ENCODE measurements around the gene NEURL3. TPM values are rescaled to one million over a fixed set of nuclear protein-coding genes. Genes with fewer than 3 reads are reported as not detected.

The NEURL3 gene
- total and polyA plus RNA-seq, 2 of the 4 experiments (the other 2 are of a cell fraction) = not detected

DNA sequence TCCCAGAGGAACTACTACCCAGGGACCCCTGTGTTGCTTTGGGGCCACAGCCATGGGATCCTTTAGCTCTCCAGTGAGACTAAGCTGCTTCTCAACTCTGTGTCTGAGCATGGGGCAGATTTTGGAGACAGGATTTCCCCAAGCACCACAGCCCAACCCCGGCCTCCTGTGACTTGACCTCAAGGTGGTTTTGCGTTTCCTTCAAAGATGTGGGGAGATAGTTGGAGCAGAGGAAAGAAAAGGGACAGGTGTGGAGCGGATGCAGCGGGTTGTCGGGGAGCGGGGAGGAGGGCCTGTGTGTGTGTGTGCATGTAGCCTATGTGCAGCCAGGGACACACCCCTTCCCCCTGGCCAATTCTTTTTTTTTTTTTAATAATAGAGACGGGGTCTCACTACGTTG, 41.6 kb upstream of the NEURL3 start:
- no peak overlapping the region for H3K4me3 ChIP-seq (ENCODE audit: insufficient read depth, low read depth, low read length)
- H3K56ac ChIP-seq (ENCODE audit: extremely low read depth, insufficient read depth, low read length) = no peak overlapping the region
- no peaks in the 10 kb centered on the region for H3K27me3 ChIP-seq (ENCODE audit: control insufficient read depth, insufficient read depth, low read length)
- H2AK5ac ChIP-seq (ENCODE audit: low read depth, low read length) = no peak overlapping the region
- no peak for ATAC-seq (ENCODE audit: low read depth)
- H3K4me1 ChIP-seq (ENCODE audit: control insufficient read depth, insufficient read depth, low read length) = peaks cover 5% of the 10 kb centered on the region; the same call in 1 of the 2 replicates
- POLR2A ChIA-PET (ENCODE audit: unreplicated experiment) = no interaction called here
- intact Hi-C loops (cut with micrococcal nuclease) = no loop called here
- no peak overlapping the region for H3K4ac ChIP-seq (ENCODE audit: low read depth, low read length)
- DNase-seq = no peak
- H3K9me3 ChIP-seq (ENCODE audit: control insufficient read depth, insufficient read depth, low read length) = no peaks in the 10 kb centered on the region
- in situ Hi-C loops (cut with MboI; ENCODE audit: low sequenced_read_pairs) = no loop called here
- no peak overlapping the region for H3K4me2 ChIP-seq (ENCODE audit: low read depth, low read length)
- CTCF ChIA-PET = no interaction called here
- peaks cover 26% of the 10 kb centered on the region for H3K36me3 ChIP-seq (ENCODE audit: control insufficient read depth, insufficient read depth, low read length)
- H3K27ac ChIP-seq (ENCODE audit: insufficient read depth, low read length) = no peak overlapping the region
- no peaks in the 10 kb centered on the region for H3K9me1 ChIP-seq (ENCODE audit: insufficient read depth, low read length)
- TF ChIP-seq POLR2A (IDR thresholded peaks at IDR 0.05; ENCODE audit: low read depth, low read length) (no peak), MAFK (IDR thresholded peaks at IDR 0.05; ENCODE audit: low read depth, low read length) (no peak), MAZ (IDR thresholded peaks at IDR 0.05; ENCODE audit: borderline replicate concordance, low read depth, low read length) (no peak), SMC3 (IDR thresholded peaks at IDR 0.05; ENCODE audit: low read depth, low read length) (no peak)
- TF ChIP-seq, protein P1, sequence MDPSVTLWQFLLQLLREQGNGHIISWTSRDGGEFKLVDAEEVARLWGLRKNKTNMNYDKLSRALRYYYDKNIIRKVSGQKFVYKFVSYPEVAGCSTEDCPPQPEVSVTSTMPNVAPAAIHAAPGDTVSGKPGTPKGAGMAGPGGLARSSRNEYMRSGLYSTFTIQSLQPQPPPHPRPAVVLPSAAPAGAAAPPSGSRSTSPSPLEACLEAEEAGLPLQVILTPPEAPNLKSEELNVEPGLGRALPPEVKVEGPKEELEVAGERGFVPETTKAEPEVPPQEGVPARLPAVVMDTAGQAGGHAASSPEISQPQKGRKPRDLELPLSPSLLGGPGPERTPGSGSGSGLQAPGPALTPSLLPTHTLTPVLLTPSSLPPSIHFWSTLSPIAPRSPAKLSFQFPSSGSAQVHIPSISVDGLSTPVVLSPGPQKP (IDR thresholded peaks at IDR 0.05; ENCODE audit: borderline replicate concordance, low read depth, low read length) = no peak
- no CpG with 5 or more reads among the region's 8 CpGs for WGBS, 2 experiments (ENCODE audit: extremely low coverage in 2 of 2, insufficient read length in 1 of 2)
- no peak overlapping the region for H2BK20ac ChIP-seq (ENCODE audit: low read depth, low read length)
- no peak overlapping the region for H4K5ac ChIP-seq (ENCODE audit: low read depth, low read length)
- H3K18ac ChIP-seq (ENCODE audit: low read depth, low read length) = no peak overlapping the region
- no peak overlapping the region for H2AK9ac ChIP-seq (replicated peaks; ENCODE audit: low read depth, low read length, poor library complexity)
- no peak overlapping the region for H3K9ac ChIP-seq (ENCODE audit: low read depth, low read length)
- dilution Hi-C loops (cut with HindIII; ENCODE audit: low sequenced_read_pairs, unreplicated experiment) = no loop called here
- H2BK120ac ChIP-seq (ENCODE audit: low read depth, low read length) = no peak overlapping the region
- H3K79me1 ChIP-seq (ENCODE audit: low read depth in 1 of 2, low read length in 2 of 2) = peaks cover 18 to 24% of the 10 kb centered on the region in 2 experiments; a peak in 3 of 4 replicates
- H2BK15ac ChIP-seq (ENCODE audit: low read depth, low read length) = no peak overlapping the region
- no TSS peak for BruUV-seq (replicated peaks)
- H4K8ac ChIP-seq (ENCODE audit: low read depth in 2 of 2, low read length in 2 of 2) = no peak overlapping the region
- H3K23ac ChIP-seq (ENCODE audit: low read depth, low read length) = no peak overlapping the region
- H4K91ac ChIP-seq (ENCODE audit: insufficient read depth, low read depth, low read length) = no peak overlapping the region
- peaks cover 10% of the 10 kb centered on the region for H4K20me1 ChIP-seq (ENCODE audit: insufficient read depth, low read length)
- no peak overlapping the region for H2AFZ ChIP-seq (replicated peaks; ENCODE audit: low read length, poor library complexity)
- H2BK5ac ChIP-seq (ENCODE audit: low read depth, low read length, poor library complexity, severe bottlenecking) = no peak overlapping the region
- no peak overlapping the region for H3K14ac ChIP-seq (replicated peaks; ENCODE audit: low read depth, low read length)
